OCI-M2 (cell line): ENCODE results near the gene NECTIN2.
"Not testable (repeated sequence)": the region's sequence is repeated elsewhere in the genome, so short reads cannot be mapped to it uniquely, and the experiment has no call there.

ENCODE experiments used
- DNase-seq: peaks from one replicate; lab custom pipeline; 2025; ENCODE audit not compliant: unreplicated experiment; lab: John Stamatoyannopoulos, UW

Gene NECTIN2

DNA sequence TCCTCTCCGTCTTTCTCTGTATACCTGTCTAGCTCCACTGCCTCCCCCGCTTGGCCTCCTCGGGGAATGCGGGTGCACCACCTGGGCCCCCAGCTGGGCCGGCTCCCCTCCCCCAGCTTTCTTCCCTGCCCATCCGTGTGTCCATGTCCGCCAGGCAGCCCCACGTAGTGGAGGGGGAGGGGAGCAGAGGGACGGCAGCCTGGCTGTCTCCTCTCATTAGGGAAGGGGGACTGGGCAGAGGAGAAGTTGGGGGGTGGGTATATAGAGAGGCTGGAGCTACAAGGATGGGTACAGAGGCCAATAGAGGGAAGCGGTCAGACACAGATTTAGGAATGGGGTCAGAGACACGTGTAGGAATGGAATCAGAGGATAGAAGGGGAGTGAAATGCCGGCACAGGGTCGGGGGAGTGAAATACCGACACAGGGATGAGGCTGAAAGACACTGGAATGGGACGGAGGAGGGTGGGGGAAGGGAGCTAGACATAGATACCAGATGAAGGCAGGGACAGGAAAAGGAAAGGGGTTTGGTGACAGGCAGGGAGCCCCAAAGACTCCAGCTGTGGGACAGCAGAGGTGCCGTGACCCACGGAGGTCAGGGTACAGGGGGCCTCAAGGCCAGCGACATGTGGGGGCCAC lies 2.8 kb downstream of the NECTIN2 start:
- no peak for DNase-seq

GRCh38 chr19:44850641-44851109 lies 4.6 kb downstream of the NECTIN2 start:
- no peak for DNase-seq

GRCh38 chr19:44851427-44851826 lies 5.3 kb downstream of the NECTIN2 start:
- no peak for DNase-seq

GRCh38 chr19:44855606-44856005 lies 9.5 kb downstream of the NECTIN2 start:
- DNase-seq = no peak

- no peak for DNase-seq
These were observed 10.5 kb downstream of the NECTIN2 start for GRCh38 chr19:44856421-44857083.

DNA sequence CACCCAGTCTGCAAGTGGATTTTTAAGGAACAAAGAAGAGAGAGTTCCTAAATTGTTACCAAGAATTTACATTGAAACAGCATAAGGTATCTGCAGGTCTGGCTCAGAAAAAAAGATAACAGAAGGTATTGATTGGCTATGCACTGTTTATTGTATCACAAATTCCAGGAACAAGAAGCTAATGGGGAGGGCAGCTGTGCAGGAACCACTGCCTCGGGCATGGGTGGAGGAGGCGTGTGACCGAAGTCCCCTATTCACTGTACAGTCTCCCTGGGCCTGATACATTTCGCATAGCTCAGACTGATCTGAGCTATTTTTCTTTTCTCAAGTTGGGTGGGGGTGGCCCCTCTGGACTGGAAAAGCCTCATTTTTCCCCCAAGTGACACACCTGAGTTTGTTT lies 11.7 kb downstream of the NECTIN2 start:
- no peak for DNase-seq

DNA sequence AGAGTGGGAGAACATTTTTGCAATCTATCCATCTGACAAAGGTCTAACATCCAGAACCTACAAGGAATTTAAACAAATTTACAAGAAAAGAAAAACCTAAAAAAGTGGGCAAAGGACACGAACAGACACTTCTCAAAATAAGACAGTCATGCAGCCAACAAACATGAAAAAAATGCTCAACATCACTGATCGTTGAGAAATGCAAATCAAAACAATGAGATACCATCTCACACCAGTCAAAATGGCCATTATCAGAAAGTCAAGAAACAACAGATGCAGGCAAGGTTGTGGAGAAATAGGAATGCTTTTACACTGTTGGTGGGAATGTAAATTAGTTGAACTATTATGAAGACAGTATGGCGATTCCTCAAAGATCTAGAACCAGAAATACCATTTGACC lies 15.5 kb downstream of the NECTIN2 start:
- not testable (repeated sequence) for DNase-seq

GRCh38 chr19:44863990-44864389 lies 17.9 kb downstream of the NECTIN2 start:
- DNase-seq = no peak

- DNase-seq = no peak
These were observed 19.2 kb downstream of the NECTIN2 start for GRCh38 chr19:44865196-44865767.

GRCh38 chr19:44866664-44867063 lies 20.6 kb downstream of the NECTIN2 start:
- DNase-seq = no peak

- DNase-seq = no peak
These were observed 21.5 kb downstream of the NECTIN2 start for GRCh38 chr19:44867578-44867977.

GRCh38 chr19:44869733-44870470 lies 23.8 kb downstream of the NECTIN2 start:
- no peak for DNase-seq

DNA sequence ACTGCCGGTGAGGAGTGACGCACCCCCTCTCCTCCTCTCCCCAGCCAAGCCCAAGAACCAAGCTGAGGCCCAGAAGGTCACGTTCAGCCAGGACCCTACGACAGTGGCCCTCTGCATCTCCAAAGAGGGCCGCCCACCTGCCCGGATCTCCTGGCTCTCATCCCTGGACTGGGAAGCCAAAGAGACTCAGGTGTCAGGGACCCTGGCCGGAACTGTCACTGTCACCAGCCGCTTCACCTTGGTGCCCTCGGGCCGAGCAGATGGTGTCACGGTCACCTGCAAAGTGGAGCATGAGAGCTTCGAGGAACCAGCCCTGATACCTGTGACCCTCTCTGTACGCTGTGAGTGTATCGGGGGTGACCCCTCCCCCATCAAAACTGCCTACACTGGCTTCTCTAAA lies 25.7 kb downstream of the NECTIN2 start:
- DNase-seq = no peak

DNA sequence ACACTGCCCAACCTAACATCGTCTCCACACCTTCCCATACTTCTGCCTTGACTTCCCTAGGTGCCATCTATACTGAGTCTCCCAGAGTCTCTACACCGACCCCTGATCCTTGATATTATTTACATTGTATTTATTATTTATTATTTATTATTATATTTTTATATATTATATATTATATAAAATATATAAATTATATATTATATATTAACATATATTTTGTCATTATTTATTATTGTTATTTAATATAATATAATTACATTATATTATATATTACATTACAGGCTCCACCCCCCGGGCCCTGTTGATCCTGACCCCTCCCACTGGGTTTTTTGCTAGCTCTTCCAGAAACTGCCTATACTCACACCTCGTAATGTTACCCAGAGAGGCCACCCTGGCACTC lies 26.6 kb downstream of the NECTIN2 start:
- no peak for DNase-seq

GRCh38 chr19:44874317-44874716 lies 28.2 kb downstream of the NECTIN2 start:
- no peak for DNase-seq

GRCh38 chr19:44875666-44876451 lies 29.8 kb downstream of the NECTIN2 start:
- DNase-seq = no peak

- no peak for DNase-seq
These were observed 30.9 kb downstream of the NECTIN2 start for GRCh38 chr19:44876930-44877535.

DNA sequence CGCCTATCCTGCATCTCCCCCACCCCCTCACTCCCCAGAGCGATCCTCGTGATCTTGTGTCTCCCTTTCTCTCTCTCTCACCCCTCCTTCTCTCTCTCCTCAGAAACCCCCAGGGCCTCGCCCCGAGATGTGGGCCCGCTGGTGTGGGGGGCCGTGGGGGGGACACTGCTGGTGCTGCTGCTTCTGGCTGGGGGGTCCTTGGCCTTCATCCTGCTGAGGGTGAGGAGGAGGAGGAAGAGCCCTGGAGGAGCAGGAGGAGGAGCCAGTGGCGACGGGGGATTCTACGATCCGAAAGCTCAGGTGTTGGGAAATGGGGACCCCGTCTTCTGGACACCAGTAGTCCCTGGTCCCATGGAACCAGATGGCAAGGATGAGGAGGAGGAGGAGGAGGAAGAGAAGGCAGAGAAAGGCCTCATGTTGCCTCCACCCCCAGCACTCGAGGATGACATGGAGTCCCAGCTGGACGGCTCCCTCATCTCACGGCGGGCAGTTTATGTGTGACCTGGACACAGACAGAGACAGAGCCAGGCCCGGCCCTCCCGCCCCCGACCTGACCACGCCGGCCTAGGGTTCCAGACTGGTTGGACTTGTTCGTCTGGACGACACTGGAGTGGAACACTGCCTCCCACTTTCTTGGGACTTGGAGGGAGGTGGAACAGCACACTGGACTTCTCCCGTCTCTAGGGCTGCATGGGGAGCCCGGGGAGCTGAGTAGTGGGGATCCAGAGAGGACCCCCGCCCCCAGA lies 32.2 kb downstream of the NECTIN2 start:
- DNase-seq = no peak

DNA sequence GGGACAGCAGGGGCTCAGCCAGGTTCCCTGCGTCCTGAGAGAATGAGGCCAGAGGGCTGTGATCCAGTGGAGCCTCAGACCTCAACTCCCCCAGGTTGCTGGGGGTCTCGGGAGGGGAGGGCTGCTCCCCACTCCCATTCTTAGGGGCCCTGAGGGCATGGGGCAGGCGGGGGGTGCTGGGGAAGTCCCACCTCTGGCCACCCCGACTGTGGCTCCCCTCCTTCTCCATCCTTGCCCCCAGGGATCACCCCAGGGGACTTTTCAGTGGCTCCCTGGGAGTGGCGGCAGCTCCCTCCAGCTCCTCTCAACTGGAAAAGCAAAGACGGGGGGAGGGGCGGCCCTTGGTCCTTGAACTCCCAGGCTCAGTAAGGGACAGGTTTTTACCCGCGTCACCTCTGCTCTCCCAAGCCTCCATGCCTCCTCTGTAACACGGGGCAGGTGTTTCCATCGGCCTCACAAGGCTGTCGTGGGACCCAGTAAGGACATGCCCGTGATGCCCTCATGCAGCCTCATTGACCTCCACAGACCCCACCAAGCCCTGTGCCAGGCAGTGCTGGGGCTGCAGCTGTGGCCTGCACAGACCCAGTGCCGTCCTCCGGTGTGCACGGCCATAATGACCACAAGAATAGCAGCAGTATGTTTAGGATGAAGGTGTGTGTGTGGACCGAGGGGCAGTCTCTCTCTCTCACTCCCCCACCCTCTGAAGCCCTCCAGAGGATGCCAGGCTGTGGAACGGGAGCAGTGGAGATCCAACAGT lies 33.4 kb downstream of the NECTIN2 start:
- no peak for DNase-seq
